C4-2B (cell line): ENCODE data around the gene MYH1.

Source experiments
- H3K27ac ChIP-seq: fragments of 450-650 bp; 2 replicates; pipeline ENCODE4 v1.5.1; 2017
- CTCF ChIP-seq: fragments of 450-650 bp; conservative IDR thresholded peaks from 2 replicates; pipeline ENCODE4 v1.5.1; 2017; ENCODE audit warnings: mild to moderate bottlenecking
- ZFX ChIP-seq: fragments of 450-650 bp; IDR thresholded peaks from 2 replicates; pipeline ENCODE4 v1.6.1; 2017

The MYH1 gene

GRCh38 chr17:10458701-10459100 is 59.6 kb downstream of the MYH1 start:
- TF ChIP-seq CTCF (no peak), ZFX (no peak)
- no peak overlapping the region for H3K27ac ChIP-seq

- no peak overlapping the region for H3K27ac ChIP-seq
- TF ChIP-seq ZFX: no peak
Measured at GRCh38 chr17:10457952-10458351, 60.4 kb downstream of the MYH1 start.

GRCh38 chr17:10447026-10447931 is 71.1 kb downstream of the MYH1 start:
- TF ChIP-seq CTCF: no peak
- TF ChIP-seq ZFX: no peak
- H3K27ac ChIP-seq: no peak overlapping the region
